Measurements from ENCODE around the gene PIP5KL1.

PIP5KL1 gene

GRCh38 chr9:127968042-127968441 is 37.5 kb upstream of the PIP5KL1 start:
- TF ChIP-seq EZH2phosphoT487 (IDR thresholded peaks at IDR 0.05; ENCODE audit: borderline replicate concordance), result no peak
- TF ChIP-seq CTCF (conservative IDR thresholded peaks at IDR 0.05; ENCODE audit: low read length), result no peak
- Histone ChIP-seq H3K9me3 (ENCODE audit: insufficient read depth, low read depth, low read length) (no peaks in the 10 kb centered on the region), H3K9me2 (replicated peaks; ENCODE audit: low read depth, low read length) (no peaks in the 10 kb centered on the region), H3K4me3 (ENCODE audit: low read length, poor library complexity, severe bottlenecking) (no peak overlapping the region), H3K9ac (ENCODE audit: low read depth, low read length, poor library complexity, severe bottlenecking) (no peak overlapping the region), H3K27me3 (ENCODE audit: insufficient read depth, low read length, poor library complexity, severe bottlenecking) (no peaks in the 10 kb centered on the region), H4K20me1 (ENCODE audit: insufficient read depth, low read length, poor library complexity, severe bottlenecking) (peaks cover 28% of the 10 kb centered on the region), H2AFZ (ENCODE audit: low read length) (no peak overlapping the region), H3K79me2 (ENCODE audit: insufficient read depth, low read length) (peaks cover 92% of the 10 kb centered on the region), H3K36me3 (ENCODE audit: insufficient read depth, low read length) (no peaks in the 10 kb centered on the region; the same call in 1 of the 2 replicates), H3K4me2 (ENCODE audit: low read depth, low read length, poor library complexity, severe bottlenecking) (no peak overlapping the region), H3K4me1 (ENCODE audit: insufficient read depth, low read length, poor library complexity, severe bottlenecking) (peaks cover 65% of the 10 kb centered on the region), H3F3A (ENCODE audit: low read depth) (no peaks in the 10 kb centered on the region)

GRCh38 chr9:127967151-127967809 is 36.7 kb upstream of the PIP5KL1 start:
- Histone ChIP-seq H3K4me3 (ENCODE audit: low read length, poor library complexity, severe bottlenecking) (no peak overlapping the region), H3K36me3 (ENCODE audit: insufficient read depth, low read length) (no peaks in the 10 kb centered on the region; the same call in 1 of the 2 replicates), H3K9me2 (replicated peaks; ENCODE audit: low read depth, low read length) (no peaks in the 10 kb centered on the region), H2AFZ (ENCODE audit: low read length) (no peak overlapping the region), H3K4me1 (ENCODE audit: insufficient read depth, low read length, poor library complexity, severe bottlenecking) (peaks cover 57% of the 10 kb centered on the region), H3K27me3 (ENCODE audit: insufficient read depth, low read length, poor library complexity, severe bottlenecking) (no peaks in the 10 kb centered on the region), H4K20me1 (ENCODE audit: insufficient read depth, low read length, poor library complexity, severe bottlenecking) (peaks cover 21% of the 10 kb centered on the region), H3K4me2 (ENCODE audit: low read depth, low read length, poor library complexity, severe bottlenecking) (peak overlapping the region; percentile 41), H3K79me2 (ENCODE audit: insufficient read depth, low read length) (peaks cover 90% of the 10 kb centered on the region), H3K9ac (ENCODE audit: low read depth, low read length, poor library complexity, severe bottlenecking) (no peak overlapping the region), H3K9me3 (ENCODE audit: insufficient read depth, low read depth, low read length) (no peaks in the 10 kb centered on the region), H3F3A (ENCODE audit: low read depth) (no peaks in the 10 kb centered on the region)
- TF ChIP-seq CTCF (conservative IDR thresholded peaks at IDR 0.05; ENCODE audit: low read length) (no peak), EZH2phosphoT487 (IDR thresholded peaks at IDR 0.05; ENCODE audit: borderline replicate concordance) (no peak)

- no peak for TF ChIP-seq CTCF (conservative IDR thresholded peaks at IDR 0.05; ENCODE audit: low read length)
- TF ChIP-seq EZH2phosphoT487 (IDR thresholded peaks at IDR 0.05; ENCODE audit: borderline replicate concordance), result no peak
- Histone ChIP-seq H2AFZ (ENCODE audit: low read length) (no peak overlapping the region), H3K4me2 (ENCODE audit: low read depth, low read length, poor library complexity, severe bottlenecking) (peak overlapping the region; percentile 41), H3K4me3 (ENCODE audit: low read length, poor library complexity, severe bottlenecking) (no peak overlapping the region), H3K9me2 (replicated peaks; ENCODE audit: low read depth, low read length) (no peaks in the 10 kb centered on the region), H3K36me3 (ENCODE audit: insufficient read depth, low read length) (no peaks in the 10 kb centered on the region; the same call in 1 of the 2 replicates), H3F3A (ENCODE audit: low read depth) (no peaks in the 10 kb centered on the region), H3K79me2 (ENCODE audit: insufficient read depth, low read length) (peaks cover 90% of the 10 kb centered on the region), H3K9ac (ENCODE audit: low read depth, low read length, poor library complexity, severe bottlenecking) (no peak overlapping the region), H3K9me3 (ENCODE audit: insufficient read depth, low read depth, low read length) (no peaks in the 10 kb centered on the region), H4K20me1 (ENCODE audit: insufficient read depth, low read length, poor library complexity, severe bottlenecking) (peaks cover 14% of the 10 kb centered on the region), H3K4me1 (ENCODE audit: insufficient read depth, low read length, poor library complexity, severe bottlenecking) (peaks cover 50% of the 10 kb centered on the region), H3K27me3 (ENCODE audit: insufficient read depth, low read length, poor library complexity, severe bottlenecking) (no peaks in the 10 kb centered on the region)
These were observed 36.0 kb upstream of the PIP5KL1 start for GRCh38 chr9:127966416-127967150.
